Measurements from ENCODE around the gene NRG2. TPM values are rescaled to one million over a fixed set of nuclear protein-coding genes. Genes with fewer than 3 reads are reported as not detected.

Gene NRG2
- total and polyA plus RNA-seq, 12 donors = 0.64 to 6.6 (median 2.9) TPM

DNA sequence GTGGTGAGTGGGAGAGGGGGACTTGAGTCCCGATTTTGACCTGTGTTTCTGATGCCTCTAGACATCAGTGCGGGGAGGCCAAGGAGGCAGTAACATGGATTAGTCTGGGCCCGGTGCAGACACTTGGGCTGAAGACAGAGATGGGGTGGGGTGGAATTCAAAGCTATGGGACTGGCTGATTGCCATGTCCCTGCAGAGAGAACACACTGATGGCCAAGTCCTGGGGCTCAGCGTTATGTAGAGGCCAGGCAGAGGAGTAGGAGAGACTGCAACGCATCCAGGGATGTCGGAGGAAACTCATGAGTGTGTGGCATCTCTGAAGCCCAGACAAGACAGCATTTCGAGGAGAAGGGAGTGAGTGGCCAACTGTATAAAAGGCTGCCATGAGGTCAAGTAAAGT lies 217.4 kb downstream of the NRG2 start:
- WGBS, 2 donors = 78% methylated on average over 7 of the region's 7 CpGs
- intact Hi-C loops (cut with DNase I) = no loop called here
- no peak for ATAC-seq
- H3K36me3 ChIP-seq = no peaks in the 10 kb centered on the region
- H3K27ac ChIP-seq = no peak overlapping the region
- H3K9me3 ChIP-seq = peaks cover 0 to 10% (median 0%) of the 10 kb centered on the region in 11 donors
- H3K4me1 ChIP-seq = no peaks in the 10 kb centered on the region
- DNase-seq = no peak
- TF ChIP-seq, protein P1, sequence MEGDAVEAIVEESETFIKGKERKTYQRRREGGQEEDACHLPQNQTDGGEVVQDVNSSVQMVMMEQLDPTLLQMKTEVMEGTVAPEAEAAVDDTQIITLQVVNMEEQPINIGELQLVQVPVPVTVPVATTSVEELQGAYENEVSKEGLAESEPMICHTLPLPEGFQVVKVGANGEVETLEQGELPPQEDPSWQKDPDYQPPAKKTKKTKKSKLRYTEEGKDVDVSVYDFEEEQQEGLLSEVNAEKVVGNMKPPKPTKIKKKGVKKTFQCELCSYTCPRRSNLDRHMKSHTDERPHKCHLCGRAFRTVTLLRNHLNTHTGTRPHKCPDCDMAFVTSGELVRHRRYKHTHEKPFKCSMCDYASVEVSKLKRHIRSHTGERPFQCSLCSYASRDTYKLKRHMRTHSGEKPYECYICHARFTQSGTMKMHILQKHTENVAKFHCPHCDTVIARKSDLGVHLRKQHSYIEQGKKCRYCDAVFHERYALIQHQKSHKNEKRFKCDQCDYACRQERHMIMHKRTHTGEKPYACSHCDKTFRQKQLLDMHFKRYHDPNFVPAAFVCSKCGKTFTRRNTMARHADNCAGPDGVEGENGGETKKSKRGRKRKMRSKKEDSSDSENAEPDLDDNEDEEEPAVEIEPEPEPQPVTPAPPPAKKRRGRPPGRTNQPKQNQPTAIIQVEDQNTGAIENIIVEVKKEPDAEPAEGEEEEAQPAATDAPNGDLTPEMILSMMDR (IDR thresholded peaks at IDR 0.05) = no peak
- H3K27me3 ChIP-seq = no peaks in the 10 kb centered on the region
- no peak overlapping the region for H3K4me3 ChIP-seq

DNA sequence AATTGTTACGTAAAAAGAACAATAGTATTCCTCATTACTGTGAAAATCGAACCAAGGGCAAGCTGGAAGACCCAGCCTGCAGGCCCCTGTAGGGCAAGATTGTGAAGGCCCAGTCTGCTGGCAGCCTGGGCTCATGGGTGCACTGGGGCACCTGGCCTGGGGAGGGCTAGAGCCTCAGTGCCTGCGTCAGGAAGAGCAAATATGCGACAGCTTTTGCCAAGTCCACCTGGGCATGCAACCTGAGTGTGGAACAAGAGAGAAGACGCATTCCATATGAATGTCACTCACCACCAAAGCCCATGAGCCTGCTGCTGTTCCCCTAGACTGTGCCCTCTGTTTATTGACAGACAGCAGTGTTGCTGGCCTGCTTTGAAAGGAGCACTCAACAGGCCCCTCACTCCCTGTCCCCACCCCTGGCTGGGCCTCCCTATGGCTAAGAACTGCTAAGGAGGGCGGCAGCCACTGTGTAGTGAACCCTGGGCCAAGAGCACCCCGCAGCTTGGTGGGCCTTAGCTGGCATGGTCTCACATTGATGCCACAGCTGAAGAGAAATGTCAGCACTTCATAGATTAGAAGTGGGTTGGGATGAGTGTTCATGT lies 219.2 kb downstream of the NRG2 start:
- Histone ChIP-seq H3K36me3 (no peaks in the 10 kb centered on the region), H3K9me3 (peaks cover 0 to 8% (median 0%) of the 10 kb centered on the region in 11 donors), H3K27ac (no peak overlapping the region), H3K4me1 (no peaks in the 10 kb centered on the region), H3K27me3 (peaks cover 0 to 3% (median 0%) of the 10 kb centered on the region in 7 donors), H3K4me3 (no peak overlapping the region)
- ATAC-seq = no peak
- intact Hi-C loops (cut with DNase I) = no loop called here
- TF ChIP-seq, protein P1 (IDR thresholded peaks at IDR 0.05) = no peak
- WGBS, 2 donors = 86 to 87% methylated on average over 7 of the region's 7 CpGs
- no peak for DNase-seq

DNA sequence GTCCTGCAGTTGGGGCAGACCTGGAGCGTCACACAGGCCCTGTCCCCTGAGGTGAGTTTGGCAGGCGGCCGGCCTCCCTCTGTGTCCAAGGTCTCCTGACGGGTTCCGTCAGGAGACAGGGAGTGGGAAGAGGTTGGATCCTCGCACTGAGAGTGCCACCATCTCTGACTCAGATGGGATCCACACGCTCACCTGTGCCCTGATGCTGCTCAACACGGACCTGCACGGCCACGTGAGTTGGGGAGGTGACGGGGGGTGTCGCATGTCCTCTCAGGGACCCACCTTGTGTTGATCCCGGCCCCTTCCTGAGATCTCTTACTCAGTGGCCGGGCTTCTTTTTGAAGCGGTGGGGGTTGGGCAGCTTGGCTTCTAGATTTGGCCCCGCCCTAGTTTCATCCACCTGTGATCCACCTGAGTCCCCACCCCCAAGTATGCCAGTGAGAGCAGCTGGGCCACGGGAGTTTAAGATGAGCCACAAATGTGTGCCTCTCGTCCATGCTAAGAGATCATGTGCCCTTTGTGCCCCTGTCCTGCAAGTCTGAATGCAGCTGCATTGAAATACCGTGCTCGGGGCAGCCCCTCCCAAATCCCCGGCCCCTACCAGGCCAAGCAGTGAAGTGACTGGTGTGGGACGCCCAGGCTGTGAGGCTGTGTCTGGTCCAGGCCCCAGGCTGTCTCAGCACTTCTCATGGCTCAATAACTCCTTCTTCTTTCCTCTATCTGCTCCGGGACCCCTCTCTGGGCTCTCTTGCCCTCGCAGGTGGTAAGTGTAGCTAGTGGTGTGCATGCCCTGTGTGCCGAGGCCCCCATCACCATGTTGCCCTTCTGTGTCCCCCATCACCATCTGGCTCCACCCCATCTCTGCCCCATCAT lies 220.3 kb downstream of the NRG2 start:
- TF ChIP-seq, protein P1 (IDR thresholded peaks at IDR 0.05) = no peak
- ATAC-seq (no peak), DNase-seq (no peak)
- Histone ChIP-seq H3K4me3 (no peak overlapping the region), H3K27ac (no peak overlapping the region), H3K9me3 (peaks cover 0 to 14% (median 0%) of the 10 kb centered on the region in 11 donors), H3K4me1 (no peaks in the 10 kb centered on the region), H3K36me3 (no peaks in the 10 kb centered on the region), H3K27me3 (peaks cover 0 to 3% (median 0%) of the 10 kb centered on the region in 7 donors)
- intact Hi-C loops (cut with DNase I) = no loop called here
- 86 to 88% methylated on average over 25 of the region's 25 CpGs for WGBS, 2 donors

DNA sequence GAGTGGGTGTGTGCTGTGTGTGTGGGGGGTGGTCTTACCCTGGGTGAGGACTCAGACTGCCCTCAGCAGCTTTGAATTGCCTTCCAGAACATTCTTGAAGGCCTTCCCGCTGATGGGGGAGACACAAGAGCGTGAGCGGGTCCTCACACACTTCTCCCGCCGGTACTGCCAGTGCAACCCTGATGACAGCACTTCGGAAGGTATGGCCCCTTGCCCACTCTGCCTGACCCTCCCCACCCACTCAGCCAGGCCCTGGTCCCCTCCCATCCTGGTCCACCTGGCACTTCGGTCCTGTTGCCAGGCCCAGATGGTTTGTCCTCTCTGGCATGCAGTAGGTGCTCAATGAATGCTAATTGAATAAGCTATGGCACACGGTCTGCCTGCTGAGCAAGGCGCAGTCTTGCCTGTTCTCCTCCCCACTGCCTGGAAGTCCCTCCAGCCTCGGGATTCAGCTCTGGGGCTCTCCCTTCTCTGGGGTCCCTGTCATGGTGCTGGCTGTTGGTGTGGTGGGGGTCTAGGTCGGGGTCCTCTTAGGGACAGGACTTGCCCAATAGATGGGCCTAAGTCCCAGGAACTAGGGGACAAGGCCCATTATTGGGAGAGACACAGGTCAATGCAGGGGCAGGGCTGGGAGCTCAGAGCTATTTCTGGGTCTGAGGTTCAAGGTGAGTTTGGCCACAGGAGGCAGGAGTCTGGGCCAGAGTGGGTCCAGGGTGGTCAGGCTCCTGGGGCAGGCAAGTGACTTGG lies 221.1 kb downstream of the NRG2 start:
- DNase-seq = no peak
- intact Hi-C loops (cut with DNase I) = no loop called here
- ATAC-seq = no peak
- Histone ChIP-seq H3K36me3 (no peaks in the 10 kb centered on the region), H3K4me3 (no peak overlapping the region), H3K9me3 (peaks cover 0 to 14% (median 0%) of the 10 kb centered on the region in 11 donors), H3K27me3 (peaks cover 0 to 3% (median 0%) of the 10 kb centered on the region in 7 donors), H3K4me1 (no peaks in the 10 kb centered on the region), H3K27ac (no peak overlapping the region)
- 89 to 91% methylated on average over 11 of the region's 11 CpGs for whole genome bisulfite sequencing, 2 donors
- TF ChIP-seq, protein P1 (IDR thresholded peaks at IDR 0.05) = no peak

All from heart right ventricle (tissue), 16 donors.